Amygdala (tissue), 56 donors: ENCODE results near the gene GCN1.
A peak's percentile ranks its signal among the peaks of the same experiment; 100 is the strongest.

Experiments used
- DNase-seq, 56 donors: peaks; one replicate each; lab custom pipeline; 2025; lab: John Stamatoyannopoulos, UW

Gene GCN1

DNA sequence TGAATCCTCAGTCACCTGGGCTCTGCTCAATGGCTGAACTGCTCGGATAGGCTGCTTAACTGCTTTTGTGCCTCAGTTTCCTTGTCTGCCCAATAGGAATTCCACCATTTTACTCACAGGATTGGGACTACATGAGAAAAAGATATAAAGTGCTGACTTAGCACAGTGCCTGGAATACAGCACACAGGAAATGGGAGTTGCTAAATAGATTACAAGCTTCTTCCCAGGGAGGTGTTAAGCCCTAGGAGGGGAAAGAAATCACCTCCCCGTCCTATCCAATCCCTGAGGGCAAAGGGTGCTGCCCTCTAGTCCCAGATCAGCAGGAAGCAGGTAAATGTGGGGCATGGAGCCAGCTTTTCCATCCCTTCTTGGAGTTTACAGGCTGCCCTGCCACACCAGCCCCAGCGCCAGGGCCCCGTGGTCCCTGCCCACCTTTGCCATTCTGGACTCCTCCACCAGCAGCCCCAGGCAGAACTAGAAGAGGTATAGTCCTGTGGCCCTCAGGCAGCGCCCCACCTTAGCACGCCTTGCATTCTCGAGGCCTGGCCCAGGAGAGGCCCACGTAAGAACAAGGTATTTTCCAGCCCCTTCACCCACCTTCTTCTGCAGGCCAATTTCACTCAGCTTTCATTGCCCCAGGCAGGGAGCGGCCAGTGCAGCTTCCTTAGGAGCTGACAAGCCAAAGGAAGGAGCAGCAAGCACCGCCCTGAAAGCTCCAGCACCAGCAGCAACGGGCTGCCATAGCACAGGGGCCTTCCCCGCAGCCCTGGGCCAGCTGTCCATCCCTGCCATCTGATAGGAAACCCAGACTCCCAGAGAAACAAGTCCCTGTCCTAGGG is 35.2 kb upstream of the GCN1 start:
- no peak for DNase-seq

- DNase-seq = peak in 1 of 56 donors; percentile 45
Measured at GRCh38 chr12:120229071-120229486, 34.6 kb upstream of the GCN1 start.

GRCh38 chr12:120228291-120229070 is 34.0 kb upstream of the GCN1 start:
- DNase-seq = peak in 55 of 56 donors; percentile 17 to 87 (median 69)

- no peak for DNase-seq
Measured at GRCh38 chr12:120228041-120228290, 33.5 kb upstream of the GCN1 start.

DNA sequence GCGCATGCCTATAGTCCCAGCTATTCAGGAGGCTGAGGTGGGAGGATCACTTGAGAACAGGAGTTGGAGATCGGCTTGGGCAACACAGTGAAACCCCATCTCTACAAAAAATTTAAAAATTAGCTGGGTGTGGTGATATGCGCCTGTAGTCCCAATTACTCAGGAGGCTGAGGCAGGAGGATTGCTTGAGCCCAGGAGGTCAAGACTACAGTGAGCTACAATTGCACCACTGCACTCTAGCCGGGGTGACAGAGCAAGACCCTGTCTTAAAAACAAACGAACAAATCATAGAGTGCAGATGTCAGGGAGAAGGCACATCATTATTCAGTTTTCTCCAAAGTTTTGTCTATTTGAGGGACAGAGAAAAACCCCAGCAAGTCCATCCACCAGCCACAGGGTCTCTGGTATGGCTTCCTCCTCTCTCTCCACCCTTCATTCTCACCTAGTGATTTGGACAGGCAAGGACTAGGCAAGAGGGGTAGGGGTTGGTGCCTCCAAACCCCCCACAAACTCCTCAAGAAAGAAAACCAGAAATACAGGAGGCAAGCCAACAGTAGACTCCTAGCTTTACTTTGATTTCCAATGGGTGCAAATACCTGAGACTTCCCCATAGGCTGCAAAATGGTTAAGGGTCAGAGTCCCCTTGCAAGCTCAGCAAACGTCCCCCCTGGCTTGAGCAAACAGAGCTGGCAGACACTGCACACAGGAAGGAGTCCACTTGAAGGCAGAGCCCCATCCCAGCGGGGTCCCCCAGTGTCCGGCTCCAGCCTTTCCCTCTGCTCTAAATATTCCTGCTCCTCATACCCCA is 32.9 kb upstream of the GCN1 start:
- DNase-seq = no peak

DNA sequence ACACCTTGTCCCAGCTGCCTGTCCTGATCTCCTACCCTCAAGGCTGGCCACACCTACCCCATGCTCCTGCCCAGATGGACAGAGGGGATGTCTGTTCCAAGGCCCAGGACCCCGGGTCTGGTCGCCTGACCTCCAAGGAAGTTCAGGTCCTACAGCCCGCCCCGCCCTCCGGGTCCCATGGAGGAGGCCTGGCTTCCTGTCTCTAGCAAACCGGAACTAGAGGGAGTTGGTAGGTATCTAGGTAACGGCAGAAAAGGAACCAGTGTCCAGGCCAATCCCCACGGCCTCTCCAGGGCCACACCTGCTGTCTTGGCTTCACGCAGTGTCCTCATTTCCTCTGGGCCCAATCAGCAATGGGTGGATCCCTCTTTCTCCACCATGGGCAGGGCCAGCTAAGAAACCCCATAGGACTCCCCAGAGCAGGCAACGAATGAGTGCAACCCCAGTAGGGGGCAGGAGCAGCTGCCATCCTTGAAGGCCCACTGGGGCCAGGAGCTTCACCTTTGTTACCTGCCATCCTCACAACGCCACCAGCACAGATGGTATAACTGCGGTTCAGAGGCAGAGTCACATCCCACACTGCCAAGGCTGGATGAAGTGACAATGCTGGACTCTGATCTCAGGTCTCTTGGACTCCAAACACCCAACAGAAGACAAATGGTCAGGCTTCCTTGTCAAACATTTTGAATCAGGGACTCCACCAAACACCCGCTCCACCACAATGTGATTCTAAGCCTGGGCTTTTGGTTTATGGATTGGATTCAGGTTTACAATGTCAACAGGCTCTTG is 31.5 kb upstream of the GCN1 start:
- no peak for DNase-seq

DNA sequence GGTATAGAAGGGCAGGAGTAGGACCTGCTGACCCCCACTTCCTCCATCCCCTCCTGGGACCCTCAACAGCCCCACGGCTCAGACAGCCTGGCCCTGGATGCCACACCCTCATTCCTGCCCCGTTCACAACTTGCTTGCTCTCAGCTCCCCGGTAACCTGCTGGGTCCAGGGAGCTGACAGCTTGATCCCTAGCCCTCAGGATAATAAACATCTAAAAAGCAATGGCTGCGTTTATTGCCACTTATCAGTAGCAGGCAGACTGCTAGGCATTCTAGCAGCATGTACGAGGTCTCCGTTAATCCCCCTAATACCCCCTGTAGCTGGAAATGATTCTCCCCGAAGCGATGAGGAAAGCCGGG is 30.7 kb upstream of the GCN1 start:
- no peak for DNase-seq

GRCh38 chr12:120224304-120225199 is 30.0 kb upstream of the GCN1 start:
- peak in 20 of 56 donors; percentile 7 to 56 (median 32) for DNase-seq

- DNase-seq = no peak
Measured at GRCh38 chr12:120223458-120224303, 29.2 kb upstream of the GCN1 start.

GRCh38 chr12:120222288-120222832 is 27.8 kb upstream of the GCN1 start:
- DNase-seq = no peak

DNA sequence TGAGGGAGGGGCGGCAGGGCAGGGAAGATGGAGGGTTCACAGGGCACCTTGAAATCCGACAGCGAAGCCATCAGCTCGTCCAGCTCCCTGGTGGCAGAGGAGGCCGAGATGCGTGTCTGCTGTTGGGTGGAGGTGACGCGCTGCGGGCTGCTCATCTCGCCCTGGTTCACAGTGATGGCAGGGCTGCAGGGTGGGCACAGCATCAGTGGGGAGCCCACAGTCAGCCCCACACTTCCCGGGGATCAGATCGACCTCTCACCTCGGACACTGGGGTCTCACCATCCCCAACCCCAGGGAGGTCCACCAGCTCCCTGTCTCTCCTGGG is 27.0 kb upstream of the GCN1 start:
- no peak for DNase-seq

GRCh38 chr12:120220838-120221575 is 26.5 kb upstream of the GCN1 start:
- DNase-seq = peak in 2 of 56 donors; percentile 14 to 28

DNA sequence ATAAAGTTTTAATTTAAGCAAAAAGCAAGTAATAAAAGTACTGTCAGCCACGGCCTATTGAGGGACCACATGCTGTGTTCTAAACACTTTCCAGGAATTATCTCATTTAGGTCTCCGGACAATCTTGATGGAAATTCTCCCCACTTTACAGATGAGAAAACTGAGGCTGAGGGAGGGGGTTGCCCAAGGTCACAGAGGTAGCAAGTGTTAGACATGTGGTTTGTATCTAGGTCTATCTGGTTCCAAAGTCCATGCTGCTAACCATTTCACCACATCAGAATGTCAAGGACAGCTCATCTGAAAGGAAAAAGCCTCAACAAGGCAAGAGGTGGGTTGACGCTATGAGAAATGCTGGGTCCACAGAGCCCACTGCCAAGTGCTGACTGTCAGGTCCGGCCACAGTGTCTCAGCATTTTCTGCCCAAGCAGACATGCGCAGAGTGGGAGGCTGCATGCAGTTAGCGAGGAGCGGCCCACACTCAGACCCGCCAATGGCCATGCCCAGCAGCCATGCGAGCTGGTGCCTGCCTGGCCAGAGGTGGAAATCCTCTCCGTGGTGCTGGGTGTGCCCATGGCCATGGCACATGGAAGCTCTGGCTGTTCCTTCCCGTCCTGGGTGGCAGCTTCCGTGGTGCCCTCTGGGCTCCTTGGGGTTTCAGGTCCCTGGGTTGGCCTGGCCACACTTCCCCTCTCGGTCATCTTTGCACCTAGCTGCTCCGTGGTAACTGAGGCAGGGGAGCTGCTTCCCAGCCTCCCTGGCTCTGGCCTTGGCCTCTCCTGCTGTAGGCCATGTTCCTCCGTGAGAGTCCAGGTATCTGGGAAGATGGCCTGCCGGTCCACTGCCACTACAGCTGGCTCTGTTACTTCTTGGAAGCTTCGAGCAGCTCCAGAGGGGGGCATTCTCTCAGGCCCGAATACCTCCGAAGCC is 24.4 kb upstream of the GCN1 start:
- no peak for DNase-seq

DNA sequence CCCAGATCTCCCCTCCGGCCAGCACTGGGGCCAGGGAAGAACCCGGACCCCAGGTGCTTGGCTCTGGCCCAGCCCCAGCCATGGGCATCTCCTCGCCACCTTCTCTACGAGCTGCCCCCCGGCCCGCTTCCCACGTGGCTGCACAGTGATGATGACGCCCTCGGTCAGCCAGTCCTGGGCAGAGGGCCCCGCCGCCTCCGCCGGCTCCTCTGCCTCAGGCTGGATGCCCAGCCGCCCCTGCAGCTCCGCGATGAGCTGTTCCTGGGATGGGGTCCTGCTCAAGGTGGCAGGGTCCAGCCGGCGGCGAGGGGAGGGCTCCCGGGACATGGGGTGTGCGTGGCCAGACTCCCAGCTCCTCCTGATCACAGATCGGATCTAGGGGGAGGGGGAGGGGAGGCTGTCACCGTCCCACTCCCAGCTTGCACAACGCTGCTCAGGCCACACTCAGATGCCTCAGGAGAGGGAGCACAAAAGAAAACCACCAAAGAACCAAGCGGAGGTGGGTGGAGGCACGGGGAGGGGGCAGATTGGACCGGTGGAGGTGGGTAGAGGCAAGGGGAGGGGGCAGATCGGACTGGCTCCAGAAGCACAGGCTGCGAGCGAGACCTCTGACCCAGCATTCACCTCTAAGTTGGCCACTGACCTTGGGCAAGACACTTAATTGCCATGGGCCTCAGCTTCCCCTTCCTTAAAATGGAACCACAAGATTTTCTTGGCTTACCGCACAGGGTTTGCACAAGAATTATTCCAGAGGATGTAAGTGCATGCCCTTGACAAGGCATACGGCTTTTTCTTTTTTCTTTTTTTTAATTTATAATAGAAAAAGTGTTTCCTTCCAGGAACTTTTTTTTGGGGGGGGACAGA is 22.5 kb upstream of the GCN1 start:
- DNase-seq = no peak
